Tibial artery (tissue), 4 donors: ENCODE results near the gene AKIRIN2.

Experiments
- DNase-seq, 2 donors: peaks; one replicate each; pipeline ENCODE4 v3.0.0-alpha.2; 2019
- H3K27ac ChIP-seq, 2 donors: fragments of 200-600 bp; sonication (generic) in 1 of 2; 1 replicate in 1 of 2; 2 replicates in 1 of 2; pipeline ENCODE4 v1.5.1; 2018 to 2019; ENCODE audit warnings: mild to moderate bottlenecking in 1 of 2
- H3K27me3 ChIP-seq, 2 donors: fragments of 200-600 bp; sonication (generic) in 1 of 2; one replicate each; pipeline versions ENCODE4 v1.5.1 to v1.6.0; 2016 to 2019
- H3K36me3 ChIP-seq, 3 donors: fragments of 200-600 bp; sonication (generic) in 2 of 3; one replicate each; pipeline ENCODE4 v1.5.1; 2016 to 2019; ENCODE audit warnings: mild to moderate bottlenecking in 2 of 3
- H3K4me1 ChIP-seq, 4 donors: fragments of 200-600 bp; sonication (generic) in 2 of 4; 1 replicate in 3 of 4; 2 replicates in 1 of 4; pipeline ENCODE4 v1.5.1; 2016 to 2019
- H3K4me3 ChIP-seq, 2 donors: fragments of 200-600 bp; sonication (generic) in 1 of 2; 1 replicate in 1 of 2; 2 replicates in 1 of 2; pipeline ENCODE4 v1.5.1; 2018 to 2019; ENCODE audit warnings: mild to moderate bottlenecking in 2 of 2
- H3K9me3 ChIP-seq, 3 donors: fragments of 200-600 bp; sonication (generic) in 1 of 3; one replicate each; pipeline ENCODE4 v1.5.1; 2016 to 2019
- CTCF ChIP-seq, 2 experiments: fragments of 200-600 bp in 1 of 2; fragments of 450-650 bp in 1 of 2; IDR thresholded peaks; one replicate each; pipeline ENCODE4 v1.5.1; 2017 to 2019; ENCODE audit warnings: antibody characterized with exemption in 2 of 2, mild to moderate bottlenecking in 1 of 2, moderate library complexity in 1 of 2
- intact Hi-C: fragments of 100-400 bp; cut with DNase I; formaldehyde crosslinking; loops from one replicate; pipeline ENCODE4 v1.15.0; 2023; ENCODE audit warnings: low total_unique reads

The AKIRIN2 gene

GRCh38 chr6:87653074-87653962 lies 48.7 kb downstream of the AKIRIN2 start:
- no peak for DNase-seq

GRCh38 chr6:87645080-87645479 lies 57.0 kb downstream of the AKIRIN2 start:
- no peak overlapping the region for H3K4me3 ChIP-seq
- H3K27me3 ChIP-seq: no peaks in the 10 kb centered on the region
- H3K36me3 ChIP-seq: peaks cover 0 to 18% (median 0%) of the 10 kb centered on the region in 3 donors
- H3K4me1 ChIP-seq: no peaks in the 10 kb centered on the region
- intact Hi-C loops: no loop called here
- no peak for DNase-seq
- H3K27ac ChIP-seq: no peak overlapping the region
- H3K9me3 ChIP-seq: no peaks in the 10 kb centered on the region
- TF ChIP-seq CTCF (IDR thresholded peaks at IDR 0.05): no peak

More at GRCh38 chr6:87653074-87653962, 48.7 kb downstream of the AKIRIN2 start:
- no peak overlapping the region for H3K4me3 ChIP-seq
- peaks cover 0 to 16% (median 12%) of the 10 kb centered on the region in 3 donors for H3K36me3 ChIP-seq
- H3K9me3 ChIP-seq: no peaks in the 10 kb centered on the region
- no peaks in the 10 kb centered on the region for H3K27me3 ChIP-seq
- H3K27ac ChIP-seq: no peak overlapping the region
- intact Hi-C loops: no loop called here
- TF ChIP-seq CTCF (IDR thresholded peaks at IDR 0.05): no peak
- H3K4me1 ChIP-seq: peaks cover 0 to 5% (median 0%) of the 10 kb centered on the region in 4 donors

- H3K4me3 ChIP-seq: no peak overlapping the region
- TF ChIP-seq CTCF (IDR thresholded peaks at IDR 0.05): no peak
- no peak for DNase-seq
- peaks cover 4 to 31% (median 8%) of the 10 kb centered on the region in 3 donors for H3K36me3 ChIP-seq
- H3K27ac ChIP-seq: no peak overlapping the region
- H3K27me3 ChIP-seq: no peaks in the 10 kb centered on the region
- intact Hi-C loops: no loop called here
- H3K9me3 ChIP-seq: no peaks in the 10 kb centered on the region
- no peaks in the 10 kb centered on the region for H3K4me1 ChIP-seq
Observed at GRCh38 chr6:87641065-87641692, 60.9 kb downstream of the AKIRIN2 start.

- TF ChIP-seq CTCF (IDR thresholded peaks at IDR 0.05): no peak
- intact Hi-C loops: no loop called here
- Histone ChIP-seq H3K27ac (no peak overlapping the region), H3K4me3 (no peak overlapping the region), H3K36me3 (peaks cover 4 to 35% (median 8%) of the 10 kb centered on the region in 3 donors), H3K4me1 (no peaks in the 10 kb centered on the region), H3K27me3 (no peaks in the 10 kb centered on the region), H3K9me3 (no peaks in the 10 kb centered on the region)
- no peak for DNase-seq
Observed at GRCh38 chr6:87639373-87639772, 62.7 kb downstream of the AKIRIN2 start.

- TF ChIP-seq CTCF (IDR thresholded peaks at IDR 0.05): no peak
- Histone ChIP-seq H3K27me3 (no peaks in the 10 kb centered on the region), H3K27ac (no peak overlapping the region), H3K4me1 (no peaks in the 10 kb centered on the region), H3K36me3 (peaks cover 8 to 37% (median 9%) of the 10 kb centered on the region in 3 donors), H3K9me3 (no peaks in the 10 kb centered on the region), H3K4me3 (no peak overlapping the region)
- intact Hi-C loops: no loop called here
- no peak for DNase-seq
Observed at GRCh38 chr6:87637106-87637505, 64.9 kb downstream of the AKIRIN2 start.
